ENCODE measurements around the gene NFKBIZ.
"Not testable (repeated sequence)": the region's sequence is repeated elsewhere in the genome, so short reads cannot be mapped to it uniquely, and the experiment has no call there.

NFKBIZ gene

GRCh38 chr3:101879102-101879501 is 29.8 kb downstream of the NFKBIZ start:
- DNase-seq: no peak

- no peak for DNase-seq
Observed at GRCh38 chr3:101879623-101880284, 30.4 kb downstream of the NFKBIZ start.

- no peak for DNase-seq
Observed at GRCh38 chr3:101884776-101885175, 35.5 kb downstream of the NFKBIZ start.

- DNase-seq: not testable (repeated sequence)
Observed at GRCh38 chr3:101885584-101885983, 36.3 kb downstream of the NFKBIZ start.

- DNase-seq: no peak
Observed at GRCh38 chr3:101886626-101887025, 37.3 kb downstream of the NFKBIZ start.

GRCh38 chr3:101888653-101889052 is 39.3 kb downstream of the NFKBIZ start:
- no peak for DNase-seq

GRCh38 chr3:101890716-101891115 is 41.4 kb downstream of the NFKBIZ start:
- DNase-seq: peak; percentile 83

- no peak for DNase-seq
Observed at GRCh38 chr3:101892648-101893047, 43.3 kb downstream of the NFKBIZ start.

GRCh38 chr3:101896083-101896757 is 46.9 kb downstream of the NFKBIZ start:
- peak; percentile 13 for DNase-seq

GRCh38 chr3:101897013-101897412 is 47.7 kb downstream of the NFKBIZ start:
- no peak for DNase-seq

GRCh38 chr3:101898039-101898438 is 48.7 kb downstream of the NFKBIZ start:
- no peak for DNase-seq

GRCh38 chr3:101898752-101899169 is 49.4 kb downstream of the NFKBIZ start:
- no peak for DNase-seq

- no peak for DNase-seq
Observed at GRCh38 chr3:101900316-101900715, 51.0 kb downstream of the NFKBIZ start.

GRCh38 chr3:101900736-101901135 is 51.4 kb downstream of the NFKBIZ start:
- no peak for DNase-seq

- peak; percentile 92 for DNase-seq
Observed at GRCh38 chr3:101902041-101902440, 52.7 kb downstream of the NFKBIZ start.

GRCh38 chr3:101903451-101903871 is 54.1 kb downstream of the NFKBIZ start:
- DNase-seq: peak; percentile 13

GRCh38 chr3:101905573-101905972 is 56.3 kb downstream of the NFKBIZ start:
- not testable (repeated sequence) for DNase-seq
